AG09309 (cell line): Measurements from ENCODE around the gene TSPO2.

Experiments used
- DNase-seq: peaks from one replicate; pipeline ENCODE4 v3.0.0-alpha.2; 2010; ENCODE audit warnings: low read depth
- H3K4me3 ChIP-seq: 2 replicates; pipeline ENCODE4 v1.5.1; 2011; ENCODE audit warnings: mild to moderate bottlenecking, low read depth, low read length, moderate library complexity; ENCODE audit not compliant: control insufficient read depth
- TF ChIP-seq, protein P1 (sequence below): IDR thresholded peaks from 2 replicates; pipeline ENCODE4 v1.5.1; 2011; ENCODE audit warnings: mild to moderate bottlenecking, low read depth, low read length, inconsistent platforms; ENCODE audit not compliant: insufficient read depth, control insufficient read depth; ENCODE audit errors: missing control alignments

The TSPO2 gene

GRCh38 chr6:41073968-41074691 is 31.9 kb downstream of the TSPO2 start:
- H3K4me3 ChIP-seq = peak overlapping the region; percentile 89
- TF ChIP-seq, protein P1, sequence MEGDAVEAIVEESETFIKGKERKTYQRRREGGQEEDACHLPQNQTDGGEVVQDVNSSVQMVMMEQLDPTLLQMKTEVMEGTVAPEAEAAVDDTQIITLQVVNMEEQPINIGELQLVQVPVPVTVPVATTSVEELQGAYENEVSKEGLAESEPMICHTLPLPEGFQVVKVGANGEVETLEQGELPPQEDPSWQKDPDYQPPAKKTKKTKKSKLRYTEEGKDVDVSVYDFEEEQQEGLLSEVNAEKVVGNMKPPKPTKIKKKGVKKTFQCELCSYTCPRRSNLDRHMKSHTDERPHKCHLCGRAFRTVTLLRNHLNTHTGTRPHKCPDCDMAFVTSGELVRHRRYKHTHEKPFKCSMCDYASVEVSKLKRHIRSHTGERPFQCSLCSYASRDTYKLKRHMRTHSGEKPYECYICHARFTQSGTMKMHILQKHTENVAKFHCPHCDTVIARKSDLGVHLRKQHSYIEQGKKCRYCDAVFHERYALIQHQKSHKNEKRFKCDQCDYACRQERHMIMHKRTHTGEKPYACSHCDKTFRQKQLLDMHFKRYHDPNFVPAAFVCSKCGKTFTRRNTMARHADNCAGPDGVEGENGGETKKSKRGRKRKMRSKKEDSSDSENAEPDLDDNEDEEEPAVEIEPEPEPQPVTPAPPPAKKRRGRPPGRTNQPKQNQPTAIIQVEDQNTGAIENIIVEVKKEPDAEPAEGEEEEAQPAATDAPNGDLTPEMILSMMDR = no peak
- DNase-seq = no peak

- peak overlapping the region; percentile 89 for H3K4me3 ChIP-seq
- TF ChIP-seq, protein P1 = no peak
- no peak for DNase-seq
These were observed 32.6 kb downstream of the TSPO2 start for GRCh38 chr6:41074692-41075436.

DNA sequence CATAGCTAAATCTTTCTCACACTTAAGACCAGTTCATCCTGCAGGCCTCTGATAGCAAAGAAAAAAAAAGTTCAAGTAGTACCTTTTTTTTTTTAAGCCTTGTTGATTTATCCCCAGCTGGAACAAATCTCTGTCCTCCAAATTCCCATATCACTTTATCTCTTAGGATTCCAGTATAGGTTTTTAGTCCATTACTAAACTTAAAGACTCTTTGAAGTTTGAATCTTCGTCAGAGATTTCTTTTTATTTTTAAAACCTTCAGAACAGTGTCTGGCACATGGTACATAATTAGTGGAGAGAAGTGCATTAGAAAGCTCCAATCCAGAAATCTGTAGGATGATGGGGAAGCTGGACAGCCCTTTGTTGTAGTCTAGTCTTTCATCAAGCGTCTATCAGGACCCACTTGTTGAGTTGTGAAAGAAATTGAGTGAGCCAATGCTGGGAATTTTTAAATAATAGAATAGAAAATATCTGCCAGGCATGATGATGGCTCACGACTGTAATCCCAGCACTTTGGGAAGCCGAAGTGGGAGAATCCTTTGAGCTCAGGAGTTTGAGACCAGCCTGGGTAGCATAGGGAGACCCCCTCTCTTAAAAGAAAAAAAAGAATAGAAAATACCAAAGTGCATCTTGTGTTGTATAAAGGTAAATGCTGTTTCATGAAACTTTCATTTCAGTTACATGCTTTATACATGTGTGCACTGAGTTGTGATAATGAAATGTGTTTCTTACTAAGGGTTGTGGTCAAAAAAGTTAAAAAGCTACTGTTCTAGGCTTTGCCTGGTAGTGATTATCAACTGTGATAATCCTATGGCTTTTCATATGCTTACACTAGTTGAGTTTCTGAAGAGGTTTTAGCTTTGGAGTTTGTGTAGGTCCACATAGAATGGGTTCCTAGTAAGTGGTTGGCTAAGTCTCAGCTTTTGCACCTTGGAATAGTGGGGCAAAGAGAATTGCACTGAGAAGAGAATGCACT is 33.7 kb downstream of the TSPO2 start:
- TF ChIP-seq, protein P1 = no peak
- no peak for DNase-seq
- H3K4me3 ChIP-seq = no peak overlapping the region

GRCh38 chr6:41077536-41077935 is 35.3 kb downstream of the TSPO2 start:
- no peak overlapping the region for H3K4me3 ChIP-seq
- TF ChIP-seq, protein P1 = no peak
- no peak for DNase-seq

- no peak overlapping the region for H3K4me3 ChIP-seq
- TF ChIP-seq, protein P1 = no peak
- no peak for DNase-seq
These were observed 35.8 kb downstream of the TSPO2 start for GRCh38 chr6:41078101-41078500.

DNA sequence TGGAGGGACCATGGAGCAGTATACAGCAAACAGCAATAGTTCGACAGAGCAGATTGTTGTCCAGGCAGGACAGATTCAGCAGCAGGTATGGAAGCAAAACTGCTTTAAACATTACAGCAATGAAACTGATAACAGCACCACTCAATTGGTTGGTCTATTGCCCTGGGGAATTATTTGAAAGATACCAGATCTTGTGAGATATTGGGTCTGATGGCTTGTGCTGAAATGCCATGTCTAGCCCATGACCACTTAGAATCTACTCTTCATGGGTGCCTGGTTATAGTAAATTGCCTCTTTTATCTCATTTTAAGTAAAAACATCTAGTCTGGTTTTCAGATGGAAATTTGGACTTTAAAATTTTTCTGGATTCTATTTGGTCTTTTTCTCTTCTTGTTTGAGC is 36.8 kb downstream of the TSPO2 start:
- no peak overlapping the region for H3K4me3 ChIP-seq
- TF ChIP-seq, protein P1 = no peak

More for the DNA sequence above, 36.8 kb downstream of the TSPO2 start:
- no peak for DNase-seq
